HG03521 (cell line): Measurements from ENCODE around the gene NDST4.
"Not testable (repeated sequence)": the region's sequence is repeated elsewhere in the genome, so short reads cannot be mapped to it uniquely, and the experiment has no call there.

Experiments
- ATAC-seq: cut with Tn5 transposase; IDR thresholded peaks from one replicate; pipeline ENCODE4 v1.9.1; 2021; ENCODE audit warnings: mild to moderate bottlenecking, moderate library complexity; ENCODE audit not compliant: unreplicated experiment

The NDST4 gene

DNA sequence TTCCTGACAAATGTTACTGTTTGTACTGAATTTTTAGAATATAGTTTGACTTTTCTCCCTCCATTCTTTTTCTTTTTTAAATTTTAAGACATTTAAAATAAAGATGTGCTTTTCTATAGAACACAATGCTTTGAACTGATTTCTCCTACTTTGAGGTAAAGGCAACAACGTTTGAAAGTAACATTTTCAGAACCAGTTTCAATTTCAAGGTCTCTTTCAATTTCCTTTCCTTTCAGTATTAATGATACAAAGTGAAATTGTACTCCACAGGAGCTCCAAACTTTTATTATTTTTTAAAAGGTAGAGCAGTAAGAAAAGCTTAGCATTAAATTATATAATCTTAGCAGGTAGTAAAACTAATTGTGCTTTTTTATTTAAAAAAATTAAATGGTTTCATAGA lies 54.9 kb downstream of the NDST4 start:
- ATAC-seq, result no peak

DNA sequence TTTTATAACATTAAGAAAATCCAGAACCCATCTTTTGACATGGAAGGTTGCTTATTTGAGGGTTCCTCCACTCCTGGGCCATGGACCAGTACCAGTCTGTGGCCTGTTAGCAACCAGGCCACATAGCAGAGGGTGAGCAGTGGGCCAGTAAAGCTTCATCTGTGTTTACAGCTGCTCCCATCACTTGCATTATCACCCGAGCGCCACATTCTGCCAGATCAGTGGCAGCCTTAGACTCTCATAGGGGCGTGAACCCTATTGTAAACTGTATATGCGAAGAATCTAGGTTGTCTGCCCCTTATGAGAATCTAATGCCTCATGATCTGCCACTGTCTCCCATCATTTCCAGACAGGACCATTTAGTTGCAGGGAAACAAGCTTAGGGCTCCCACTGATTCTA lies 58.6 kb downstream of the NDST4 start:
- peak; percentile 79 for ATAC-seq

DNA sequence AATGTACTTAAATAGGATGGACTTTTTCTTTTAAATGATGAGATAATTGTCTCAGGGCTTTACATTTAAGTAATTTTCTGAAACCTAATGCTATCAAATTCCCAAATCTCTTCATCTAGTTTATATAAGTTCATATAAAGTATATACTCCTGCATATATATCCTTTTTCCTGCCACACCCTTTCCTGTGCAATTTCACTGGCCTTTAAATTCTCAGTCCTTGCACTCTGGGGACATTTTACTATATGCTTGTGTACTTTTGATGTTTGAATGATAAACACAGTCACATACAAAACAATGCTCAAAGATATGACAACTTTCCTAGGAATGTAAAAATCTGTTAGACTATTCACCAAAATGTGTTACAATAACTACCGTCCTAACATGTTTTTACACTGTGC lies 60.1 kb downstream of the NDST4 start:
- no peak for ATAC-seq

DNA sequence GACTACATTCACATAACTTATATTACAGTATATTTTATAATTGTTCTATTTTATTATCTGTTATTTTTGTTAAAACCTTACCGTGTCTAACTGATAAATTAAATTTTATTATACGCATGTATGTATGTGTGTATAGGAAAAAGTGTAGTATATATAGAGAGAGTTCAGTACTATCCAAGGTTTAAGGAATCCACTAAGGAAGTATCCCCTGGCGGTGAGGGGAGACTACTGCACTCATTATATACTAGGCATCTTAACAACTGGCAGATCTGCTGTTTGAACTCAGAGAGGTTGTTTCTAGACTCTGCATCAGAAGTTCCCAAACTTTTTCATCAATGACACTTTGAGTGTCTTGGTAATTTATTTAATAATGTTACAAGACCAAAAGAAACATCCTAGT lies 70.9 kb downstream of the NDST4 start:
- ATAC-seq, result peak; percentile 53

DNA sequence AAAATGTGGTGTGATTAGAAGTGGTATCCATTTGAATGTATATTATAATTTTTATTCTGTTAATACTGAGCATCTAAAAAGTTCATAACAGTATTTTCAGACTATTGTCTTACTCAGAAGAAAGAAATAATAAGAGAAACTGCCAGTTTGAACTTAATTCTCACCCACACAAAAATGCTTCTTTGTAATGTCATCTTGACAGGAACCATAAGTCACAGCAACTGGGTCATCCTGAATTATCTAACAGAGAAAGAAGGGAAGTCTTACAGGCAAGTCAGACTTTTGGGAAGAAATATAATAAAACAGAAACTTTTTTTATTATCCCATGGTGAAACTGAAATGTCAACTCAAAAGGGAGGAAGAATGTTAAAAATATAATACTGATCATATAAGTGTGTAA lies 83.1 kb downstream of the NDST4 start:
- no peak for ATAC-seq

DNA sequence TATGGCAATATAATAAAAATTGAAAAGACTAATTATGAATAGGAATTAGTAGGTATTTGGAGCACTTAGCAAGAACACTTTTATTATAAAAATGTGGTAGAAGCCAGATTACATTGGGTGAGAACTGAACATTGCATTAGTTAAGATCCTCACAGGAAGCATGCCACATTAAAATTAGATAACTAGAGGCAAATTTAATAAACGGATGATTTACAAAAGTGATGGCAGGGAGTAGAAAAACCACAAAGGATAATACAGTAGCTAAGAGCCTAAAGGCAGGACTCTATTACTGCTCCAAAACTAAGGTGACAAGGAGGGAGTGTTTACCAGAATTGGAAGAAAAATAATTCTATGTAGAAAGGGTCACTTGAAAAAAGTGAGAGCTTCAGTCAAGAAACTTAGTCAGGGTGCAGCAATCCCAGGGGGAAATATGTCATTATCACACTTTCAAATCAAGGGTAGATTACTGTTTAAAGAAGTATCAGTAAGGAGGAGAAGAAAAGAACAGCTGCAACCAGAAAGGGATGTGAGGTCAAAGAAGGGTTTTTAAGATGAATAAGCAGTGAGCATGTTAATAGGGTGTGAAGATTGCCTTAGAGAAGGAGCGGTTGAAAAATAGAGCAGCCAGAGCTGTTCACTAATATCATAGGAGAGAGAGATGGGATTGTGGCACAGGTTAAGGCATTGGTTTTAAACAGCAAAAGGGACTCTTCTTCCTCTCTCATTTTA lies 84.6 kb downstream of the NDST4 start:
- ATAC-seq, result no peak

DNA sequence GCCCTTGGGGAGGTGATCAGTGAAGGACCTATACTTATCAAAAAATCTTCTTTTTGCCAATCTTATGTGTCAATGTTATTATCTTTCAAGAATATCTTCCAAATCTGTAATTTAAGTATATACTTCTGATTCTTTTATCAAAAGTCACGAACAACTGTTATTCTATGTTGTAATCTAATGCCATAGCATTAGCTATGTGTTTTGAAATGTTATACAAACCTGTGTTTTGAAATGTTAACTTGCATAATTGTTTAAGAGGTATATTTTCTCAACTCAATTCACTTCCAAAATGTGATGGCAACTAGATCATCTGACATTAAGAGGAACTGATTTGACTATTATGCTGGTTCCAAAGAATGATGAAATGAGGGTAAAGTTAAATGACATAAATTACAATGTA lies 113.5 kb downstream of the NDST4 start:
- no peak for ATAC-seq

DNA sequence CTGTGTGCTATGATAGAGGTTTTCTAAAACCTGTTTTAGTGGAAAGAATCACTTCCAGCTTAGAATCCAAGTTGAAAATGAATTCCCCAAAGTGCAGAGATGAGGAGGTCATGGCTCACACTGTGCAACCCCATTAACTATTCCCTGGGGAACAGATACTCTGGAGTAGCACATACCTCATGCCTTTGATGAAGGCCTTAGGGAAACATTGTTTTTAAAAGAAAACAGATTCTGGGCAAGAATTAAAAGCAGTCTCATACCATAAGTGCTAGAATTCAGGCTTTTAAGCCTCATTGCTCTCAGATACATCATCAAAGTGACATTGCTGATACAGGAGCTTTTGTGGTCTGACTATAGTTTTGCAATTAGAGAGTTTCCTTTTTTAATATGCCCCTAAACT lies 115.1 kb downstream of the NDST4 start:
- ATAC-seq, result no peak

DNA sequence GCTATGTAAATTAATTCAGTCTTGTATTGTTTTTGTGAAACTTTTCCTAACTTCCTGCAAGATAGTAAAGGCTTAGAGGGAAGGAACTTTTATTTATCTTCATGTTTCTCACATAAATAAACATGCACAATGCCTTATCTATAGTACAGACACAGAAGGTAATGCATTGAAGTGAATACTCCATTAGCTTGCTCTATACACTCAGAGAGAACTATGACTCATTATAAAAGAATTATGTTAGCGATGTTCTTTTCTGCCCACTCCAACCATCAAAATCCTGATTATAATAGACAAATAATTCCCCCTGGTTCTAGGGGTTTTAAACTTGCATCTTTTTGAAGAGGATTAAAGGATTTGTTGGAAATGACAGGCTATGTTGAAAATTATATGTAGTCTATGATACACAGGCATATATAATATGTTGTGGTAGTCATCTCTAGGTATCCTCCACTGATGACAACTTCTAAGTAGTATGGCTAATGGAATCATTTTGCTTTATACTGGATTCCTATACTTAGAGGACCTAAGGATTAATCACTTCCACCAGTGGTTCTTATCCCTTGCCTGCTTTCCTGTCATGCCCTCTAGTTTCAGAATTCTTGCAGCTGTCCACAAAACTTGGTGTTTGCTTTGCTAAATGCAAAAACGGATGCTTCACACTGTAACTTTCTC lies 115.7 kb downstream of the NDST4 start:
- ATAC-seq, result no peak

DNA sequence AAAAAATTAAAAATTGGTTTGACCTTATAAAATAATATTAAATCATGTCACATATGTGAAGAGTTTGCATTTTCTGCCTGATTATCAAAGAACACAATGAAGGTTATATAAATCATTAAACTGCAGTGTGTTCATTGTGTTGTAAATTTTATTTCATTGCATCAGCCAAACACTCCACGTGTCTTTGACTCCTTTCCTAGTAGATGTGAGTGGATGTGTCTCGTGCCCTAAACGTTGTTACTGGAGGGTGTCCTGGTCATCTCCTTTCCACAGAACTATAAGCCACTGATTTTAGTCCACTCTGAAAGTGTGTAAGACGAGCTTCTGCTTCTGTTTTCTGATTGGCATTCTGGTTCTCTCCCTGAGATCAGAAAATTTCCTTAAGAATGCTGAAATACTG lies 127.3 kb downstream of the NDST4 start:
- no peak for ATAC-seq

DNA sequence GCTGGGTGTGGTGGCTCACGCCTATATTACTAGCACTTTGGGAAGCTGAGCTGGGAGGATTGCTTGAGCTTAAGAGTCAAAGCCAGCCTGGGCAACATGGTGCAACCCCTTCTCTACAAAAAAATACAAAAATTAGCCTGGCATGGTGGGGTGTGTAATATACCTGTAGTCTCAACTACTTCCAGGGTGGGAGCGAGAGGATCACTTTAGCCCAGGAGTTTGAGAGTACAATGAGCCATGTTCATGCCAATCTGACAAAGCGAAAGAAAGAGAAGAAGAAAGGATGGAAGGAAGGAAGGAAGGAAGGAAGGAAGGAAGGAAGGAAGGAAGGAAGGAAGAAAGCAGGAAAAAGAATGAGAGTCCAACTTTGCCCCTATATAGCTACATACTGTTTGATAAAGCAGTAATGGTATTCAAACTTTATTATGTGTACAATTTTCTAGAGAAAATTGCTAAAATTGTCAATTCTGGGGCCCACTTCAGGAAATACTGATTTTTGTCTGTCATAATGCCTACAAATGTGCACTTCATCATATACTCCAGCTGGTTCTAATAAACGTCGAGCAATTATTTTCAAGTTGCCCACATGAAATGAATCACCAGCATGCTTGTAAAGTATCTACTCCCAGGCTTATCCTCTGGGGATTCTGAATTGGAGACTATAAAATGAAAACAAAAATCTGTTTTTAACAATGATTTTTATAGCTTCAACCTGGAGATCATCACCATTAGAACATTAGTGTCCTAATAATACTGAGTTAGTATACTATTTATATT lies 132.3 kb downstream of the NDST4 start:
- no peak for ATAC-seq

DNA sequence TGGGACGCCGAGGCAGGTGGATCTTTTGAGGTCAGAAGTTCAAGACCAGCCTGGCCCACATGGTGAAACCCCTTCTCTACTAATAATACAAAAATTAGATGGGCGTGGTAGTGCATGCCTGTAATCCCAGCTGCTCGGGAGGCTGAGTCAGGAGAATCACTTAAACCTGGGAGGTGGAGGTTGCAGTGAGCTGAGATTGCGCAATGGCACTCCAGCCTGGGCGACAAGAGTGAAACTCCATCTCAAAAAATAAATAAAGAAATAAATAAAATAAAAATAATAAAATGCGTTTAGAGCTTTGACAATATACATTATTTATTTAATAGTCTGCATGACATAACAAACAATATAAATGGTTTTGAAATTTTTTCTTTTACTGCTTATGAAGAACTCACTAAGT lies 133.0 kb downstream of the NDST4 start:
- ATAC-seq, result not testable (repeated sequence)

DNA sequence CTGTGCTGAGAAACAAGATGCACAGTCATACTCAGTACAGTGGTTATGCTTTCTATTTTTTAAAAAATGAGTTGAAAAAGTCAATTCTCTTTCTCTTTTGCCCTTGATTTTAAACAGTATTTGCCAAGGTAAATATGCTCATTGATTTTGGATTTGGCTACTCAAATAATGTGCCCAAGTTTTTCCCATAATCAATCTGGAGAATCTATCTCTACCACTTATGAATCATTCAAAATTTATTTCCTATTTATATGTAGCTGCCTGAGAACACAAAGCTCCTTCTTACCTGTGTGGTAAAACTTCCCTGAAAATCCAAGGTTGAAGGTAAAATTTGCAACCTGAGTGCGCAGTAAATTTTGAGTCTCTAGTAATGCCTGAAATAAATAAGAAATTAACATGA lies 136.5 kb downstream of the NDST4 start:
- no peak for ATAC-seq

DNA sequence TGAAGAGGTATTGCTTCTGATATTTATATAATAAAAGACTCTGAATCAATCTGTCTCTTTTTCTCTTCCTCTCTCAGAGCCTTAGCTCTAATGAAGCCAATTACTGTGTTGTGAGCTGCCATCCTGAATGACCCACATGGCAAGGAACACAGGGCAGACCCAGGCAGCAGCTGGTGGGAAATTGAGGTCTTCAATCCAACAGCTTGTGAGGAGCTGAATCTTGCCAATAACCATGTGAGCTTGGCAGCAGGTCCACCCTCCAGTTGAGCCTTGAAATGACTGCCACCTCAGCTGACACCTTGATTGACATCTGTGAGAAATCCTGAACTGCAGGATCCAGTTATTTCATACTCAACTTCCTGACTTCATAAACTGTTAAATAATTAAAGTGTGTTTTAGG lies 149.4 kb downstream of the NDST4 start:
- no peak for ATAC-seq

DNA sequence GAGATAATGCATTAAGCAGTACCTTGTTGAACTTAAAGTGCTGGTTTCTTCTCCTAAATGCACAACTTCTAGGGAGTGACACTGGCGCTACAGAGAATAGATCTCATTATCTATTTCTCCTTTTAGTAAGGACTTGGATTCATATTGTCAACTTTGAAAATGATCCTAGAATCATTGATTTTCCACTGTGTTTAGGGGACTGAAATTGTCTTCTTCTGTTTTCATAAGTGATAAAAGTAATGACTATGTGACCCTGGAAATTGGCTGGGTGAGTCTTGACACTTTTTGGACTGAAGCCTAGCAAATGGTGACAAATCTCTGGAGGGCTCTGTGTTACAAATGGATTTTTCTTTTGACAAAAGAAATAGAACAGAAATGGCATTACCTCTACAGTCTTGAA lies 167.8 kb downstream of the NDST4 start:
- no peak for ATAC-seq

DNA sequence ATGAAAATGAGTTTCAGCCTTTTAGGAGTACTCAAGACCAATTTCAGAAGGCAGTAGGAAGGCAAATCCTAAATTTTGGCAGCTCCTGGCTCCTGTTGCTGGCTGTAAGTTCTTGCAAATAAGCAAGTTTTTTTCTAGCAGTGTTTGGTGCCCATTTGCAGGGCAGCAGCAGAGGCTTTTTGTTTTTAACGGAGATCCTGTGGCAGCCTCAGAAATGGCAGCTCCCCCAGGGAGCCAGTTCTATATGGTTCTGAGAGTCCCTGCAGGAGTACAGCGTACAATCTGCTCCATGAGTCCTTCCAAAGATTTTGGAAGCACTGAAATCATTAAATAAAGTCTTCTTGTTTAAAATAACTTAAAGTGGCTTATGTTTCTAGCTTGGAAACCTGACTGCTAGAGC lies 171.9 kb downstream of the NDST4 start:
- no peak for ATAC-seq

DNA sequence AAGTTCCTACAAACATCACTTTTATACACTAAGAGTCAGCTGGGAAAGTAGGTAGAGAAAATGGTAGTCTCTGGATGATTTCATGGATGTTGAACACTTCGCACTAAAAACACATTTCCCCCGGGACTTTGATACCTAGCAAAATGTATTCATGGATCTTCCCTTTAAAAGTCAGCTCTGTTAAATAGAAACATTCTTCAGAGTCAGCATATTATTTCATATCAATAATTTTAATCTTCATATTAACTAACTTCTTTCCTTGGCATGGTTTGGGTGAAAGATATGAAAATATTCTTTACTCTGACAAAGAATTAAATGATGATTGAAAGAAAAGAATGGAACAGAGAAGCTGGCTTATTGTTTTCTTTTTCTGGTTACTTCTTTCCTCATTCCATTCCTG lies 185.5 kb downstream of the NDST4 start:
- ATAC-seq, result no peak

DNA sequence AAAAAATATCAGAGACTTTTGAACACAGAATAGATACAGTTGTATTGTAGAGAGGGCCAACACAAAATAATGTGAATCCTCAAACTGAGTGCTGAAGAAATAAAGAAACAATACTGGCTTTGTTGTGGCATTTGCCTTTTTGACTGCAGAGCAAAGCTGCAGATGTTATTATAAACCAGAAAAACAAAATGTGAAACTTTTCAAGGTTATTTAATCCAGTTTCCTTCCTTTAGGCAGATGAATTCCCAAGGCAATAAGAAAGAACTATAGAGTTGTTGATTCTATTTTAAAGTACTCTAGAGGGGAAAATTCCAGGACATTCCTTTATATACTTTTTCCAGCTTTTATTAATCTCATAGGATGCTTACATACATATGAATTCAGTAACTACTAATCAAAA lies 186.8 kb downstream of the NDST4 start:
- ATAC-seq, result no peak

DNA sequence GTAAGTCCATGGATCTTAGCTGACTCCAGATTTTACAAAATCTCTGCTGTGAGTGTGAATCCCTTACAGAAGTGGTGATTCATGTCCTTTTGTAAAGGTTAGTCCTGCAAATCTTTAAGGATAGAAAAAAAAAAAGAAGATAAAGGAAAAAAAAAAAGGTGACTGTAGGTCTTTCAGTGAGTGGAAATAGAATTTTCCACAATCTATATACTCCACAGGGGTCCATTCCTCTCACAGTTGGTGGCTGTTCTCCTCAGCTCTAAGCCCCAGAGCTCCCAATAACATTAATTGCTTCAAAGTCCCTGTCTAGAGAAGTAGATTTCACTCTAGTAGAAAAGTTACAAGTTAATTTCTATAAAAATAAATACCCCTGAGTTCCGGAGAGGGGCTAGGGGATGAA lies 189.1 kb downstream of the NDST4 start:
- no peak for ATAC-seq

DNA sequence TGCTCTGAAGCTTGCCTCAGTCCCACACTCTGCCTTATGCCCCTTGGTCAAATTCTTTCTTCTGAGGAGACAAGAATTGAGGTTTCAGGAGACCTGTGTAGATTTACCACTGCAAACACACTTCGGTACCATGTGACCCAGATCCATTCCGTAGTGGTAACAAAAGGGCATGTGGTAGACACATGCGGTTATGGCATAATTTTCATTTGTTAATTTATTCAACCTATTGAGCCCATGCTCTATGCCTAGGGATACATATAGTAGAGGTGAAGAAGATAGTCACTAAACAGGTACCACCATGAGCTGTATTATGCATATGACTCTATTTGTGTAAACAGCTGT lies 190.9 kb downstream of the NDST4 start:
- no peak for ATAC-seq

DNA sequence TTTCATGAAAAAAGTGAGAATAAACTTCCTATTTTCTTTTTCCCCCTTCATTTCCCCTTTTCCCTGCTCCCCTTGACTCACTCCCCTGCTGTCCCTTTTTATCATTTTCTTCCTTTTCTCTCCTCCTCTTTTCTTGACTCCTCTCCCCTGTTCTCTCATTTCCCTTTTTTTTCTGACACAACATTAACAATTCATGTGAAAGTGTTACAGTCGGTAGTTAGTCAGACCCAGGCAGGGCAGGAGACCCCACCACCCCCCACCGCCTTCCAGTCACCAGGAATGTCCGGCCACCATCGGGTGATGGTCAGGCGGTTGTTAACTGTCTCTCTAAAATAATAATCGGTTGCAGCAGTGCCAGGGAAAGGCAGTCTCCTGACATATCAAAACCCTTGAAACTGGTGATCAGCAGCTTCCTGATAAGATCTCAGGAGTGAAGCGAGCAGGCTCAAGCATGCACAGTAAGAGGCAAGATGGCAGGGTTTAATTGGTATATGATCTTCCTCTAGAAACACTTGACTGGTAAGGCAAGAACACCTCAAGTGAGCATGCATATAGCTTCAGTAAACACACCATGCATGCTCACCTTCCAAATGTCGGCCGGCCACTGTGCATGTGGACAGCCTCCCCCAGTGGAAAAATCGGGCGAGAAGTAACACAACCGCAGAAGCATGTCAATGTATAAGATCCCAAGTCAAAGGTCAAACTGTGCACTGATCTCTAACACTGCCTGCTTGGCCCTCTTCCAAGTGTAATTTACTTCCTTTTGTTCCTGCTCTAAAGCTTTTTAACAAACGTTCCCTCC lies 191.4 kb downstream of the NDST4 start:
- no peak for ATAC-seq
